GM12878 (cell line): ENCODE data around the gene FASTKD2. TPM values are rescaled to one million over a fixed set of nuclear protein-coding genes. Genes with fewer than 3 reads are reported as not detected.
"Not testable (repeated sequence)": the region's sequence is repeated elsewhere in the genome, so short reads cannot be mapped to it uniquely, and the experiment has no call there.

Experiments used
- ATAC-seq: fragments of 200-7000 bp; cut with Tn5 transposase; 3 replicates; pipeline ENCODE4 v1.9.1; 2020; ENCODE audit warnings: mild to moderate bottlenecking, moderate library complexity
- BruUV-seq: library from RNA; stranded (reverse); fragments of 400-500 nt; replicated peaks from 2 replicates; lab custom pipeline; 2021; lab: Mats Ljungman, UMichigan
- CTCF ChIA-PET: fragments of 300-600 bp; sonication (Branson Sonifier 250); formaldehyde crosslinking; extraction: SDS; loops from one replicate; lab custom pipeline; 2021; ENCODE audit warnings: inconsistent platforms; lab: Yijun Ruan, JAX
- POLR2A ChIA-PET: fragments of 350-600 bp; formaldehyde crosslinking; extraction: SDS; loops from one replicate; lab custom pipeline; 2021; ENCODE audit warnings: inconsistent platforms; lab: Charles Lee
- RAD21 ChIA-PET: fragments of 300-600 bp; sonication (Branson Sonifier 250); formaldehyde crosslinking; loops from one replicate; lab custom pipeline; 2023; ENCODE audit warnings: antibody characterized with exemption; ENCODE audit not compliant: unreplicated experiment; lab: Charles Lee
- SMC1A ChIA-PET: fragments of 300-600 bp; sonication (Branson Sonifier 250); formaldehyde crosslinking; loops from one replicate; lab custom pipeline; 2023; ENCODE audit not compliant: unreplicated experiment, uncharacterized antibody; lab: Charles Lee
- DNase-seq: peaks from one replicate; pipeline ENCODE4 v3.0.0-alpha.2; 2011; ENCODE audit warnings: low read depth, low spot score
- FAIRE-seq: peaks from 3 replicates; lab custom pipeline; 2011; peaks lifted over from hg19 to GRCh38; lab: Jason Lieb, UNC
- H2AFZ ChIP-seq: 2 replicates; pipeline ENCODE4 v1.6.0; 2011; ENCODE audit warnings: low read depth, low read length, control low read depth; ENCODE audit not compliant: control insufficient read depth
- H3K27ac ChIP-seq: 2 replicates; pipeline ENCODE4 v1.5.1; 2011; ENCODE audit warnings: control low read depth; ENCODE audit not compliant: control insufficient read depth, insufficient read depth
- H3K27me3 ChIP-seq, 2 experiments: replicated peaks in 1 of 2; 2 replicates each; pipeline versions ENCODE4 v1.6.0 to v1.6.1; 2011; ENCODE audit warnings: low read length in 1 of 2; ENCODE audit not compliant: control insufficient read depth in 2 of 2, insufficient read depth in 2 of 2
- H3K36me3 ChIP-seq, 2 experiments: 2 replicates each; pipeline ENCODE4 v1.5.1; 2011; ENCODE audit warnings: low read length in 1 of 2; ENCODE audit not compliant: control insufficient read depth in 2 of 2, insufficient read depth in 2 of 2
- H3K4me1 ChIP-seq: 2 replicates; pipeline ENCODE4 v1.6.1; 2011; ENCODE audit warnings: mild to moderate bottlenecking, low read length, moderate library complexity, mixed read lengths; ENCODE audit not compliant: control insufficient read depth, insufficient read depth
- H3K4me2 ChIP-seq: 2 replicates; pipeline ENCODE4 v1.6.0; 2011; ENCODE audit warnings: control low read depth; ENCODE audit not compliant: control insufficient read depth, insufficient read depth
- H3K4me3 ChIP-seq: fragments of 200-600 bp; sonication (generic); 2 replicates; pipeline ENCODE4 v1.5.1; 2016
- H3K79me2 ChIP-seq: 2 replicates; pipeline ENCODE4 v1.6.0; 2011; ENCODE audit warnings: low read length; ENCODE audit not compliant: control insufficient read depth, insufficient read depth
- H3K9ac ChIP-seq: 2 replicates; pipeline ENCODE4 v1.8.0; 2011; ENCODE audit warnings: low read length, control low read depth, mixed read lengths; ENCODE audit not compliant: control insufficient read depth, insufficient read depth
- H3K9me3 ChIP-seq: replicated peaks from 3 replicates; pipeline ENCODE4 v1.5.1; 2011; ENCODE audit warnings: mild to moderate bottlenecking, low read length; ENCODE audit not compliant: control insufficient read depth, insufficient read depth
- H4K20me1 ChIP-seq: 2 replicates; pipeline ENCODE4 v1.6.0; 2011; ENCODE audit not compliant: control insufficient read depth, insufficient read depth
- MAX ChIP-seq: IDR thresholded peaks from 2 replicates; pipeline ENCODE4 v1.6.1; 2012; ENCODE audit warnings: low read depth, low read length, improper control_type of control experiment
- POLR2AphosphoS2 ChIP-seq: IDR thresholded peaks from 2 replicates; pipeline ENCODE4 v1.6.1; 2011; ENCODE audit warnings: low read depth, mild to moderate bottlenecking, low read length, improper control_type of control experiment, moderate library complexity
- WGBS: methylation state at CpG from one replicate; pipeline ENCODE4 v1.1.6; 2016; ENCODE audit warnings: low lambda C conversion rate; ENCODE audit not compliant: insufficient replicate concordance, insufficient coverage; ENCODE audit errors: missing lambda C conversion rate; 5-methylcytosine and 5-hydroxymethylcytosine counted together
- in situ Hi-C: fragments of 300-500 bp; cut with MboI; formaldehyde crosslinking; loops from 9 replicates; pipeline ENCODE4 v1.14.3; 2018; ENCODE audit warnings: mixed read lengths
- intact Hi-C: fragments of 100-400 bp; cut with micrococcal nuclease; formaldehyde crosslinking; loops from one replicate; pipeline ENCODE4 v1.14.2; 2022; ENCODE audit not compliant: unreplicated experiment
- polyA plus RNA-seq, 11 experiments: library from polyadenylated mRNA; depleted of rRNA in 4 of 11; unstranded in 6 of 11; stranded (reverse) in 5 of 11; fragments of >200 nt; fragmentation: Nextera tagmentation in 4 of 11; fragmentation: Illumina TruSeq in 1 of 11; extraction: Ambion mirVana in 4 of 11; extraction: Trizol in 1 of 11; gene quantifications; 1 replicate in 1 of 11; 2 replicates in 10 of 11; pipeline versions ENCODE4 v1.2.1 to v1.2.3, GENCODE V29; 2011 to 2016; ENCODE audit warnings: inconsistent platforms in 2 of 11, missing spikeins in 2 of 11, low read depth in 1 of 11
- total RNA-seq, 4 experiments: library from RNA; depleted of rRNA in 3 of 4; stranded (reverse); fragments of >200 nt in 3 of 4; fragmentation: Illumina TruSeq in 1 of 4; extraction: Trizol in 1 of 4; gene quantifications; 2 replicates each; pipeline versions ENCODE4 v1.2.1 to v1.2.3, GENCODE V29; 2013 to 2021

FASTKD2 gene
- total and polyA plus RNA-seq, 10 of the 15 experiments (the other 5 are each of a cell fraction or from before 2014, with no cell fraction given): 32.1 to 115 (median 52.3) TPM

- TF ChIP-seq MAX: no peak
- no peak for TF ChIP-seq POLR2AphosphoS2
Observed at GRCh38 chr2:206805887-206806607, 40.6 kb downstream of the FASTKD2 start (continued).

GRCh38 chr2:206807624-206808023, 42.2 kb downstream of the FASTKD2 start:
- SMC1A ChIA-PET, ATAC-seq: not testable (repeated sequence)

GRCh38 chr2:206812471-206812870, 47.1 kb downstream of the FASTKD2 start:
- POLR2A ChIA-PET, H3K4me3 ChIP-seq, in situ Hi-C loops, FAIRE-seq, H3K36me3 ChIP-seq, intact Hi-C loops, H3K27ac ChIP-seq, BruUV-seq, SMC1A ChIA-PET, CTCF ChIA-PET, H3K9ac ChIP-seq, H3K9me3 ChIP-seq, DNase-seq, H3K27me3 ChIP-seq, RAD21 ChIA-PET, ATAC-seq, H4K20me1 ChIP-seq, H3K79me2 ChIP-seq, H2AFZ ChIP-seq, H3K4me1 ChIP-seq, H3K4me2 ChIP-seq: not testable (repeated sequence)
- WGBS: 86% methylated on average over 5 of the region's 5 CpGs

More at GRCh38 chr2:206807624-206808023, 42.2 kb downstream of the FASTKD2 start:
- H3K9ac ChIP-seq, DNase-seq, FAIRE-seq, RAD21 ChIA-PET, H3K4me3 ChIP-seq, CTCF ChIA-PET, H4K20me1 ChIP-seq, H3K4me1 ChIP-seq, H3K36me3 ChIP-seq, in situ Hi-C loops, H3K79me2 ChIP-seq, BruUV-seq, POLR2A ChIA-PET, H3K4me2 ChIP-seq, H3K27ac ChIP-seq, H2AFZ ChIP-seq, H3K9me3 ChIP-seq, H3K27me3 ChIP-seq: not testable (repeated sequence)
- 50% methylated on average over 2 of the region's 3 CpGs for WGBS
- intact Hi-C loops: loop anchor here (10.0 kb wide), 2 partner anchors 267 to 547 kb away; no protein-coding TSS in a partner anchor
